ENCODE data around the gene SH3RF3.

Gene SH3RF3

DNA sequence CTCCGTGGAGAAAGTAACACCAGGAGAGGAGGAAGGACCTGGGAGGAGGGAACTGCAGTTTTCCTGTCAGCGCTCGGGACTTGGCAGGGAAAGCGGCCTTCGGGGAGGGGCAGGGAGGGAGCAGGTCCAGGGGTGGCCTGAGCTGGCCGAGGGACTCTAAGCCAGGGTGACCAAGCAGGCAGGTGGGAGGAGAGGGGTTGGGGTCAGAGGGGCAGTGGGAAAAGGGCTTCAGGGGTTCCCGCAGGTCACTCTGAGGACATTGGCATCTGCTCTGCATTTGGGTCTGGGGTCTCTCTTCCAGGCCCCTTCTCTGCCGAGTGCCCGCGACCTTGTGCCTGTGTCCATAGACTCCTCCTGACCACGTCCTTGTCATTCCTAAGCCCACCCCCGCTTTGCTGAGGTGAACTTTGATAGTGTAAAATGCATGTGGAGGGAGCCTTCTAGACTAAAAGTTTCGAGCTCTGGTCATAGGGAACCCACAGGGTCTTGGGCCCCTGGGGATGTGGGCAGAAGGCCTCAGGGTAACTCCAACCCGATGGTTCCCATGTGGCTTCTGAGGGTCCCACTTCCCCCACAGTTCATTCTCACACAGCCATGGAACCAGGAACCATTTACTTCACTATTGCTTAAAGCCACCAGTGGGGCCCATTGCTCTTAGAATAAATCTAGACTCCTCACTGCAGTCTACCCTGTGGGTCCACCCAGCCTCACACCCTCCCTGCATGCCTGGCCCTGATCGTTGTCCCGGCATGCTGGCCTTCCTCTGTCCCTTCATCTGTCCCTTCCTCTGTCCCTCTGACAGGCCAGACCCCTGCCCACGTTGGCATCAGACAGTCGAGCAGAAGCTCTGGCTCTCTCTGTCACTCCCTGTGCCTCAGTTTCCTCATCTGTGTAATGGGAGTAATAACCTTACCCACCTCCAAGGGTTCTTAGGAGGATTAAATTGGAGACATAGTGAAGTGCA lies 255.6 kb downstream of the SH3RF3 start:
- H3K27ac ChIP-seq = no peak overlapping the region
- H3K4me3 ChIP-seq = no peak overlapping the region

DNA sequence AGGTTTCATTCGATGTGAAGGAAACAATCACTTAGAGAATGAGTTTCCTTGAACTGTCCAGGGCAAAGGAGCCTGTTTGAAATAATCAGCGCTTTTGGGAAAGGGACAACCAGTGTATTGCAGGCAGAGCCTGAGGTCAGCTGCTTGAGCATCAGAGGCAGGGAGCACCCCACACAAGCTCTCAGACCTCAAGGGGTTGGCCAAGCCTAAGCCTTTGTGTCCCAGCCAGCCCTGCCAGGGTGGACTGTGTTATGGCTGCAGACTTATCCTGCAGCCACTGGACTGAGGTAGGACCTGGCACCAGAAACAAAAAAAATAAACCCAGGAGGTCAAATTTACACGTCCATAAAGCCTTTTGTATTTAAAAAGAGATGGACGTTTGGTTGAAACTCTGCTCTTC lies 256.5 kb downstream of the SH3RF3 start:
- H3K4me3 ChIP-seq = no peak overlapping the region
- H3K27ac ChIP-seq = no peak overlapping the region

DNA sequence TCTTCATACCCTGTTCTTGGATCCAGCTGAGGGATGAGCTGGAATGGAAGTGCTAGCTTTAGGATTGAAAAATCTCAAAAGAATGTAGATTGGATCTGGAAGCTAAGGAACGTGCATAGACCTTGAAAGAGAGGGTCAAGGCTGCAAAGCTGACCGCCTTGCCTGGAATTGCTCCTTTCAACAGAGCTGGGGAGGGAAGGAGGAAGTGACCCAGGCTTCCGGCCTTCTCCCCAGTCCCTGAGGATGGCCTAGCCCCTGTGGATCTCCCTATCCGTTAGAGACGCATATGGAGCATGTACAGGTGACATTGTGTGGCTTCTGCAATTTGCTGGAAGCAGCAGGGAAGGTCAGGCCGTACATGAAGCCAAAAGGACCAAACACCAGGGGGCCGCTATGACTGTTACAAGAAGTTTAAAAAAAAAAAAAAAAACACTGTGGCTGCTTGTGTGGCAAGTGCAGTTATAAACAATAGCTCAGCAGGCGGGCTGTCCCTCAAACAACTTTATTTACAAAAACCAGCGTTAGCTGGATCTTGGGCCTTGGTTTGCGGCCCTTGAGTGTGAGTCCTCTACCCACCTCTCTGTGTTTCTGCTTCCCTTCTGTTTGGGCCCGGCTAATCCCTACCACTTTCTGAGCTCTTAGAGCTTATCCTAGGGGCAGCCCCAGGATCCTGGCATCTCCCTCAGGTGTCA lies 257.1 kb downstream of the SH3RF3 start:
- Histone ChIP-seq H3K4me3 (no peak overlapping the region), H3K27ac (no peak overlapping the region)

DNA sequence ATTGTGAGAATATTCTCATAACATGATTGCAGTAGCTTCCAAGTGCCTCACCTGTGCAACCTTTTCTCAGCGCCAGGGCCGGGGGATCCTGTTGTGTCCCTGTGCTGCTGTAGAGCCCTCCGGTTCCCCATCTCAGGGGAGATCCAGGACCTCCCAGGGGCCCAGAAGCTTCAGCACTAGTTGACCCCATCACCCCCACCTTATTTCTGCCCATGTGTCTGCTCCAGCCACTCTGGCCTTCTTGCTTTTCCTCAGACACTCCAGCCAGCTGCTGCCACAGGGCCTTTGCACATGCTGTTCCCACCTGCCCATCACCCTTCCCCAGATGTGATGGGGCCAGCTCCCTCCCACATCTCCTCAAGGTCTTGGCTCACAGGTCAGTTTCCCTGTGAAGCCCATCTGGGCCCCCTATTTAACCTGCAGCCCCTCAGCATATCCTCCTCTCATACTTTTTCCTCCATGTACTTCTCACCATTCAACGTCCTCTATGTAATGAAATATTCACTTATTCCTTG lies 258.3 kb downstream of the SH3RF3 start:
- Histone ChIP-seq H3K4me3 (no peak overlapping the region), H3K27ac (no peak overlapping the region)

DNA sequence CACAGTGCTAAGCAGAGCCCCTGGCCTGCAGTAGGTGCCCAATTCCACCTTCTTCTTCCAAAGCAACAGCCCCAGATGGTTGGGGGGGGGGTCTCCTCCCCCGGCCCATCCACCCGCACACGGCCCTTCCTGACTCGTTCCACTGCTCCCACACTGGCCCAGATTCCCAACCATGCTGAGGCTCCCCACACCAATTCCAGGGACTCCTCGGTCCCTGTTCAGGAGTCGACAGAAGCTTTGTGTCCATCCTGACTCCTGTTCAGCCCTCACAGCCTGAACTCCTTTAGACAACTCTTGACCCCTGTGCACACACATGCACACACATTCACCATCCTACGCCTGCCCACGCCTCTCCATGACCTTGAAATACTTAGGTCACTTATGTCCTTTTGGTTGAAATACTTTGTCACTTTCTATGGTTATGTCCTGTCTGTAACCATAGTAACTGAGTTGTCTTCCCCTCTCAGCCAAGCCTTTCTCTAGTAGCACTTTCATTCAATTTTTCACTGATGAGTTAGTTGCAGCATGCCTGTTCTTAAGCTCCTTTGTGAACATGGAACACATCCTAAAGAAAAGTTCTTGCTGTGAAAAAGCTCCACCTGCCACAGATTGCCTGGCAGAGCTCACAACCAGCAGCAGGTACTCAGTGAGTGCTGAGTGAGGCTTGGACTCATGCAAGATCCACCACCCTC lies 258.9 kb downstream of the SH3RF3 start:
- H3K27ac ChIP-seq = no peak overlapping the region
- no peak overlapping the region for H3K4me3 ChIP-seq

DNA sequence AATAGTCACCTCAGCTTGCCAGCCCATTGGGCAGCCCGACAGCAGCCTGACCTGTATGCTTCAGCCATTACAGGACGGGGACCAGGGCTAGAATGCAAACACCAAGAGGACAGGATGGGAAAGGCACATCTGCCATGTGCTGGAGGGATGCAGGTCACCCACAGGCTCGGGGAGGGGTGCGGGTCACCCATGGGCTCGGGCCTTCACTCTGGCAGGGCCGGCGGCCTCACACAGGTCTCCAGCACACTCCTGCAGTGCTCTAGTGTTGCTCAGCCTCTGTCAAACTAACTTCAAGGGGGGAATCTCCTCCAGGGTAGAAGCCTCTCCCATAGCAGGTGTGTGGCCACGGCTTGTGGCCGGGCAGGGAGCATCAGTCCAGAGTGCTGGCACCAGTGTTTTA lies 262.2 kb downstream of the SH3RF3 start:
- H3K27ac ChIP-seq = no peak overlapping the region
- no peak overlapping the region for H3K4me3 ChIP-seq

DNA sequence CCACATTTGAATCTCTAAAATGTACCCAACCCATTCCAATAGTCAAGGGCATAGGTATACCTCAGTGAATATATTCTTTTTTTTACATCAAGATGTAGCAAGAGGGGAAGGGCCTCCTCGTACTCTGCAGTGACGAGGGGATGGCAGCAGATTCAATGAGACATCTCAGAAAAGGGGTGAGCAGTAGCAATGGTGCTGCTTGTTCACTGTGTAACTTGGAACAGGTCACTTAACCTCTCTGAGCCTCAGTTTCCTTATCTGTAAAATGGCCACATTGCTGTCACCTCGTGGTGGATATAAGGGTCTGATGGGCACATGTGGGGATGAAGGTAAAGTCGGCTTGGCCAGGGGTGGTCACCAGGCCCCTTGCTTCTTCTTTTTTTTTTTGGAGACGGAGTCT lies 263.1 kb downstream of the SH3RF3 start:
- H3K4me3 ChIP-seq = no peak overlapping the region
- H3K27ac ChIP-seq = no peak overlapping the region

DNA sequence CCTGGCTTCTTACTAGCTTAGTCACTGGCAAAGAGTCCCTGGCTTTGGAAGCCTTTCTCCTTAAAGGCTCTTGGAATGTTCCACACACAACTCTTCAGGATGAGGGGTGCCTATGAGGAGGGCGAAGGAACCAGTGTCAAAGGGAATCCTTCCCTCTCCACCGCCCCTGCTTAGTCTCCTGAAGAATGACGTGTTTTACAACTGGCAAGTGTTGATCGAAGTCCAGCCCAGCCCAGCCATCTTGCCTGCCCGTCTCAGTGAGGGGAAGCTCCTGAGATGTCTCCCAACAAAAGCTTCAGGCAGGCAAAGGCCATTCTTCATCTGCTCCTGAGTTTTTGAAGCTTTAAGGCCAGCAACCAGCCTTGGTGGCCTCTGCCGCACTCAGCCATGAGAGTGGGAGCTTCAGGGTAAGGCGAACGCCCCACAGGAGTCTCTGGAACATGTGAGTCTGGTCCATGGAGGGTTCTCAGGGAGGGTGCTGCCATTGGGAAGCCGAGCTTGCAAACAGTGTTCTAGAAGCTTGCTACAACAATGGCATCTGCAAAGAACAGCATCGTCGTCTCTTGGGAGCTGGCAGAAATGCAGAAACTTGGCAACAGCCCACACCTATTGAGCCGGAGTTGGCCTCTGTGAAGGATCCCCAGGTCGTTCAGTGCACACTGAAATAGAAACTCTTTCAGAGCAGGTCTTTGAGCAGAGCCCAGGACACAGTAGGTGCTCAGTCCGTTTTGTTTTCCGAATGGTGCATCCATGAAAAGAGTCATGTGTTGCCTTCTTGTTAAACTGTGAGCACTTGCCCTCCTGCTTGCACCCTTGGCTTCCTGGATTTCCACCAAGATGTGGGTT lies 264.0 kb downstream of the SH3RF3 start:
- Histone ChIP-seq H3K4me3 (no peak overlapping the region), H3K27ac (no peak overlapping the region)

DNA sequence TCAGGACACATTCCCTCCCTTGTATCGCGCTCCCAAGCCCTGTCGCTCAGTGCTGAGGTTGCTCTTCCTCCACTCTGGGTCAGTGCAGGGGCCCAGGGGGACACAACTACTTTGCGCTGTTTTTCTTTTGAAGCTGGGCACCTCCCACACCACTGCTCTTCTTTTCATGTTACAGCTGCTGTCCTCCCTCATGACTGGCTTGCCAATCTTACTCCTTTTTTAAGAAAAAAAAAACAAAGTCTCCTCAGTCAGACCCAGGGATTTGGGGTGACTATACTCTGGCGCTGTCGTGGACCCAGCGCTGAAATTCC lies 264.6 kb downstream of the SH3RF3 start:
- H3K4me3 ChIP-seq = no peak overlapping the region
- no peak overlapping the region for H3K27ac ChIP-seq

DNA sequence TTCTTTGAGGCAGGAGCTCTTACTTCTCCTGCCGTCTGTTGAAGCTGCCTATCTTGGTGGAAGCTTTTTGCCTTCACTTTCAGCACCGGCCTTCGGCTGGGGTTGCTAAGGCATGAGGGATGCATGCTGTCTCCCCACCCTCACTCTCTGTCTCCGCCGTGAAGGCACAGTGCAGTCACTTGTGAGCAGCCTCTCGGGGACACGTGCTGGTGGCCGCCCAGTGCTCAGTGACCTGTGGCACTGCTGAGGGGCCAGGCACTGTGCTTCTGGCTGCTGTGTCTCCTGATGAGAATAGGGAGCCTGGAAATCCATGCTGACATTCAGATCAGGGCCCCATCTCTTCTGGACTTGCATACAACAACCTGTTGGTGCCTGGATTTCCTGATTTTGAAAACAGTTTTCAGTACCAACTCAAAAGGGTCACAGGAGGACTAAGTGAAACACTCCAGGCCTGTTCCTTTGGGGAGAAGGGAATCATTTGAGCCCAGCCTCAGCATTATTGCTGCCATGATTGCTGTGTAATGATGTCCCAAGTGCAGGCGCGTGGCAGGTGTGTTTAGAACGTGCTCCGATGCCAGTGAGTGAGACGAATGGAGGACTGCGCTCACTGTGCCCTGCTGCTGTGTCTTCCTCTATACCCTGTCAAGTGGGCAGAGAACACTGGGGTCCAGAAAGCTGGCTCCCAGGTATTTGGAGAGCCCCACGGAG lies 266.6 kb downstream of the SH3RF3 start:
- H3K4me3 ChIP-seq = no peak overlapping the region
- no peak overlapping the region for H3K27ac ChIP-seq

DNA sequence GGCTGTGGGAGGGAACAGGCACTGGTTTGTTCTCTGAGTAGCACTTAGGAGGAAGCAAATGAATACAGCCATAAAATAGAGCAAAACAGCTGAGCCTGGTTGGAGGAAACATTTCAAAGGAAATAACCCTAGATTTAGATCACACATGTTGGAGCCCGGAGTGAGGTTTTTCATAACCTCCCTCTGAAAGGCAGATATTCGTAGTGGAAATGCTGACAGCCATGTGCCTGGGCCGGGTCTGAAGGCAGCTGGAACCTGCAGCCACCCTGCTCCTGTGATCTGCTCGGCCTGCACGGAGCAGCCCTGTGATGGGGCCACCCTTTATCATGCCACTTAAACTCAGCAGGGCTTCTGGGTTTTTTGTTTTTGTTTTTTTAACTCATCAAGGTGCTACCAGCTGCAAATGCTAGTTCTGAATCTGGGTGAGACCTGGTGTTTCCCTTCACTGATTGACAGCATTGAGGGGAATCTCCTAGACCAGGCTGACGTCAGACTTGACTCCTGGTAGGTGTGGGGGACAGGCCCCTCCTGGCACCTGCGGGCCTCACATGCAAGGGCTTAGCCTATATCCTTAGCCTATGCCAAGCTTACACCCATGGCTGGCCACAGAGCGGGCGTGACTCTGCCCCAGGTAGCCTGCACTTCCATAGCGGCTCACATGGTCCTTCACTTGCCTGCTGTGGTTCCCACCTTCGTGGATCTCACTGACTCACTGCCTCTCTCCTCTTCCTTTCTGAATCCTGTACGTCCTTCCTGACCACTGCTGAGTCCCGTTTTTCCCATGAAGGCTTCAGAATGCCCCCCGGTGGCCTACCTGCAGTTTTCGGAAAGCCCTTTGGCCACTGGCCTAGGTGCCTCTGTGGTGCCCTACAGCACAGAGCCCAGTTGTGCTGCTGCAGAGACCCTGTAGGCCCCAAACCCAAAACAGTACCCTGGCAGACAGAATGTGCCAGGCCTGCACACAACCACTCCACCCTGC lies 267.5 kb downstream of the SH3RF3 start:
- Histone ChIP-seq H3K4me3 (no peak overlapping the region), H3K27ac (no peak overlapping the region)

DNA sequence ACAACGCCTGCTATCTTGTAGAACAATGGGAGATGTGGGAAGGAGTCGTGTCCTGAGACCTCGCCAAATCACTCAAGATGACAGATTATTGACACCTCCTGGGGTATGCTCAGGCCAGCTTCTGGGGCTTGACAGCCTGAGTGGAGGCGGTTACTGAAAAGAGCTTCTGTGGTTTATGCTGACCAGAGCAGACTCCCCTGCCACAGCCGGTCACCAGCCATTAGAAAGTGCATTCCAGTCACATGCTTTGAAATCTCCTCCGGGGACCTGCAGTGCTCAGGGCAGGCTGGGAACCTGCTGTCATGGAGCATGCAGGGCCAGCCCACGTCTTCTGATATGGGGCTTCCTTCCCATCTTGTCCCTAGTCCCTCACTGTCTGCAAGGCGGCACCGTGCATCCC lies 268.9 kb downstream of the SH3RF3 start:
- Histone ChIP-seq H3K4me3 (no peak overlapping the region), H3K27ac (no peak overlapping the region)

DNA sequence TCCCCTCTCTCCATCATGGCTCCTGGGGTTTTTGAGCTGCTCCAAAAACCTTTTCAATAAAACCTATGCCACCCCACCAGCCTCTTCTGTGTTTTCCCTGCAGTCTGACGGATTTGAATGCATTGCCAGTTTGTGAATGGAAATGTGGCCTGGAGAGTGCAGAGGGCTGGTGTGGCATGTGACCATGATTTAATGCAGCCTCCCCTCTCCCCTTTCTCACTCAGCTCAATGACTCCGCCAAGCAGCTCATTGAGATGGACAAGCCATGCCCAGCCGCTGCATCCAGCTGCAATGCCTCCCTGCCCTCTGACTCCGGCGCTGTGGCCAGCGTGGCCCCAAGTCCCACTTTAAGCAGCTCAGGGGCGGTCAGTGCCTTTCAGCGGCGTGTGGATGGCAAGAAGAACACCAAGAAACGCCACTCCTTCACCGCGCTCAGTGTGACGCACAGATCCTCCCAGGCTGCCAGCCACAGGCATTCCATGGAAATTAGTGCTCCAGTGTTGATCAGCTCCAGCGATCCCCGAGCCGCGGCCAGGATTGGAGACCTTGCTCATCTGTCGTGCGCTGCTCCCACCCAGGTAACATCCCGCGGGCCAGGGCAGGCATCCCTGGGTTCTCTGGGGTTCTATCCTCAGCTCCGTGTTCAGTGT lies 269.5 kb downstream of the SH3RF3 start:
- Histone ChIP-seq H3K27ac (peak overlapping the region in 3 of 21 experiments; percentile 22 to 57 (median 52)), H3K4me3 (no peak overlapping the region)

DNA sequence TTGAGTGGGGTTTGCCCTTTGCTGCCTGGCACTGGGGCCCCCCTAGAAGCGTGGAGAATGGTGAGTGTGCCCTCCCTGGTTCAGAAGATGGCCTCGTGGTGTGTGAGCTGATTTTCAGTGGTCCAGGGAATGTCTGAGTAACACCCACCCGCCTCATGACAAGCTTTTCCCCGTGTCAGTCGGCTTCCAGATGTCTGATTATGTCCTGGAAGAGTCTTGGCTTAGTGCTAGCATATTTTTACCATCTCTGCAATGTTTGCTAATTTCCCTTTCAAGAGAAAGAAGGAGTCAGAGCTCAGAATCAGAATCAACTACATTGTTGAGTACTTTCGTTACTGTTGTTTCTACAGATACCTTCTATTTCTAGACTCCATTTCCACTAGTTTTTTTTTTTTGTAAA lies 270.1 kb downstream of the SH3RF3 start:
- H3K27ac ChIP-seq = peak overlapping the region in 3 of 21 experiments; percentile 22 to 57 (median 52)
- H3K4me3 ChIP-seq = no peak overlapping the region

DNA sequence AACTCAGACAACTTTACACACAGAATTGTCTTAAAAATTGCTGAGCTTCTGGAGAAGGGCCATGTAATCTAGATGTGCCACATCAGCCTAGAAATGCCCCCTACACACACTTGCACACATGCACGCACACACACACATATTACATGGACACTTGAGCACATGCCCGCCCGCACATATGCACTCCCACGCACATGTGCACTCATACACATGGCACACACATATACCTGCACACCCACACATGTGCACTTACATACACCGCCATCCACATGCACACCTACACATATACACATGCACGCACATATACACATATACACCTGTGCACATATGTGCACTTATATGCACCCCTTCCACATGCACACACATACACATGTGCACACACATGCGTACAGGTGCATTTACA lies 271.1 kb downstream of the SH3RF3 start:
- Histone ChIP-seq H3K27ac (no peak overlapping the region), H3K4me3 (no peak overlapping the region)

DNA sequence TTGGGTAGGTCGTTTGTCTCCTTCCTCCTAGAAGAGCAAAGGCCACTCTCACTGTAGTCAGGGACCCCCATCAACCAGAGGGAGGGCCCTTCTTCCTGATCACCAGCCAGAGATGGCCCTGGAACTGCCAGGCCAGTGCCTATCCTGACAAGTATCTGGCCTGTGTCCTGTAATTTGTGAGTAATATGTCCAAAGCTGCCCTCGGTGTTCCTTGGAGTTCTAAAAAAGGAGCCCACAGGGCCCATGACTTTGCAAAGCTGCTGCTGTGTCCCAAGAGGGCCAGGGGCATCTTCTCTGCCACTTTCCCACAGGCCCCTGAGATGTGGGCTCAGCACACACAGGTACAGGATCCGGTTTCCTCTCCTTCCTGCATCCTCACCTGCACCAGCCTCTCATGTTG lies 272.4 kb downstream of the SH3RF3 start:
- Histone ChIP-seq H3K4me3 (no peak overlapping the region), H3K27ac (no peak overlapping the region)

DNA sequence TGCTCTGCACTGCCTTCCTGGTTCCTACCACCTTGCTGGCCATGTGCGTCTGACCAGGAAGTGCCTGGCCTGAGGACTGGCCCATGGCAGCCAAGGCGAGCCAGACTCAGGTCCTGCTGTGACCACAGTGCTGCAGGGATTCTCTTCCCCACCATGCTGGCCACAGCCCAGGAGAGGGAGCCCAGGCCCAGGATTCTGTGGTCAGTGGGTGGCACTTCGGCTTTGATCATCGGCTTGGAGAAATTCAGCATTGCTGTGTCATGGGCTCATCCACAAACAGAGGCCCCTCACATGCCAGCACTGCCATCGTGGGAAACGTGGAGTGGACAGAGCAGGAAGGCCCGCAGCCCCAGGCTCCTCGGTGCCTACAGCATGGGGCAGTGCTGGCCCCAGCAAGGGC lies 273.2 kb downstream of the SH3RF3 start:
- no peak overlapping the region for H3K4me3 ChIP-seq
- no peak overlapping the region for H3K27ac ChIP-seq

Data from skin epidermis (tissue), 12 donors.